ENCODE measurements around the gene TNNI3. TPM values are rescaled to one million over a fixed set of nuclear protein-coding genes. Genes with fewer than 3 reads are reported as not detected.

The TNNI3 gene
- total and polyA plus RNA-seq, 9 of the 15 experiments (the other 6 are each of a cell fraction or from before 2014, with no cell fraction given), result 4.7 to 158 (median 42.0) TPM

DNA sequence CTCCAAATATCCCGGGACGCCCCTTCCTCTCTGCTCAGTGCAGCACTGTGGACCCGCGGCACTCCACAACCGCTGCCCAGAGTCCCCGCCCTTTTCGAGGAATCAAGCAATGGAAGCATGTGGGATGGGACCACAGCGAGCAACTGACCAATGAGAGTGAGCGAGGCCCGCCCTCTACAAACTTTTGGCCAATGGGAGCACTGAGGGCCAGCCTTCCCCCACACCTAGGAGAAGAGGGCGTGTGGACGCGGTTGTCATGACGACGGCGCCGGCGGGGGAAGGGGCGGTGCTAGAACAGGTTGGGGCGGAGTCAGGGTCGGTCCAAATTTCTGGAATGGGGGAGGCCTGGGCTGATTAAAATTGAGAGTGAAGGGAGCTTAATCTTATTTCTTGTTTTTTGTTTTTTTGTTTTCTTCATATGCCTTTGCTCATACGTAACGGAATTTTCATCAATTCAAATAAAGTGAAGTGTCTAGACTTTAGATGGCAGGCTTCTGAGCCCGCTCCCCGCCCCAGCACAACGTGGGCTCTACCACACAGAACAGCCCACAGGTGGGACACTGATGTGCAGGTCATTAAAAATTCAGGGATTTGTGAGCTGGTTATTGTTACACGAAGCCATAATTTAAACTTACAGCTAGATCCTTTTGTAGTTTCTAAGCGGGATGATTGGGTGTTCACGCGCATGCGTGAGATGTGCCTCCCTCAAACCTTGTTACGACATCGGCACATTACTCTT lies 9.2 kb upstream of the TNNI3 start, which contains the start of gene DNAAF3 (continued):
- TF ChIP-seq SMC3 (conservative IDR thresholded peaks at IDR 0.05; ENCODE audit: insufficient read depth, low read depth, low read length), result no peak
- peak; percentile 98 for TF ChIP-seq TOE1 (IDR thresholded peaks at IDR 0.05; ENCODE audit: borderline replicate concordance)
- no peak for TF ChIP-seq TOE1 (CRISPR knock-in tag; IDR thresholded peaks at IDR 0.05; ENCODE audit: borderline replicate concordance, low read depth)
- TF ChIP-seq ZEB2 (IDR thresholded peaks at IDR 0.05), result peak; percentile 58; the same call in 1 of the 2 replicates
- TF ChIP-seq LCOR (CRISPR knock-in tag; IDR thresholded peaks at IDR 0.05), result peak; percentile 66; the same call in 1 of the 2 replicates
- peak; percentile 49; the same call in 1 of the 2 replicates for TF ChIP-seq PYGO2 (tag; IDR thresholded peaks at IDR 0.05)
- TF ChIP-seq RBM14 (IDR thresholded peaks at IDR 0.05; ENCODE audit: borderline replicate concordance, insufficient read depth, low read depth, low read length), result no peak
- TF ChIP-seq CBFB (CRISPR knock-in tag; IDR thresholded peaks at IDR 0.05), result no peak
- TF ChIP-seq SAFB2 (IDR thresholded peaks at IDR 0.05; ENCODE audit: borderline replicate concordance, low read depth, low read length, severe bottlenecking), result no peak
- TF ChIP-seq BRF1 (IDR thresholded peaks at IDR 0.05; ENCODE audit: borderline replicate concordance, extremely low read depth, insufficient read length), result no peak
- TF ChIP-seq, protein P1, sequence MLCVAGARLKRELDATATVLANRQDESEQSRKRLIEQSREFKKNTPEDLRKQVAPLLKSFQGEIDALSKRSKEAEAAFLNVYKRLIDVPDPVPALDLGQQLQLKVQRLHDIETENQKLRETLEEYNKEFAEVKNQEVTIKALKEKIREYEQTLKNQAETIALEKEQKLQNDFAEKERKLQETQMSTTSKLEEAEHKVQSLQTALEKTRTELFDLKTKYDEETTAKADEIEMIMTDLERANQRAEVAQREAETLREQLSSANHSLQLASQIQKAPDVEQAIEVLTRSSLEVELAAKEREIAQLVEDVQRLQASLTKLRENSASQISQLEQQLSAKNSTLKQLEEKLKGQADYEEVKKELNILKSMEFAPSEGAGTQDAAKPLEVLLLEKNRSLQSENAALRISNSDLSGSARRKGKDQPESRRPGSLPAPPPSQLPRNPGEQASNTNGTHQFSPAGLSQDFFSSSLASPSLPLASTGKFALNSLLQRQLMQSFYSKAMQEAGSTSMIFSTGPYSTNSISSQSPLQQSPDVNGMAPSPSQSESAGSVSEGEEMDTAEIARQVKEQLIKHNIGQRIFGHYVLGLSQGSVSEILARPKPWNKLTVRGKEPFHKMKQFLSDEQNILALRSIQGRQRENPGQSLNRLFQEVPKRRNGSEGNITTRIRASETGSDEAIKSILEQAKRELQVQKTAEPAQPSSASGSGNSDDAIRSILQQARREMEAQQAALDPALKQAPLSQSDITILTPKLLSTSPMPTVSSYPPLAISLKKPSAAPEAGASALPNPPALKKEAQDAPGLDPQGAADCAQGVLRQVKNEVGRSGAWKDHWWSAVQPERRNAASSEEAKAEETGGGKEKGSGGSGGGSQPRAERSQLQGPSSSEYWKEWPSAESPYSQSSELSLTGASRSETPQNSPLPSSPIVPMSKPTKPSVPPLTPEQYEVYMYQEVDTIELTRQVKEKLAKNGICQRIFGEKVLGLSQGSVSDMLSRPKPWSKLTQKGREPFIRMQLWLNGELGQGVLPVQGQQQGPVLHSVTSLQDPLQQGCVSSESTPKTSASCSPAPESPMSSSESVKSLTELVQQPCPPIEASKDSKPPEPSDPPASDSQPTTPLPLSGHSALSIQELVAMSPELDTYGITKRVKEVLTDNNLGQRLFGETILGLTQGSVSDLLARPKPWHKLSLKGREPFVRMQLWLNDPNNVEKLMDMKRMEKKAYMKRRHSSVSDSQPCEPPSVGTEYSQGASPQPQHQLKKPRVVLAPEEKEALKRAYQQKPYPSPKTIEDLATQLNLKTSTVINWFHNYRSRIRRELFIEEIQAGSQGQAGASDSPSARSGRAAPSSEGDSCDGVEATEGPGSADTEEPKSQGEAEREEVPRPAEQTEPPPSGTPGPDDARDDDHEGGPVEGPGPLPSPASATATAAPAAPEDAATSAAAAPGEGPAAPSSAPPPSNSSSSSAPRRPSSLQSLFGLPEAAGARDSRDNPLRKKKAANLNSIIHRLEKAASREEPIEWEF (CRISPR knock-in tag; IDR thresholded peaks at IDR 0.05), result no peak
- TF ChIP-seq NFE2 (IDR thresholded peaks at IDR 0.05; ENCODE audit: low read depth), result no peak
- TF ChIP-seq GATA2 (CRISPR knock-in tag; IDR thresholded peaks at IDR 0.05), result no peak
- TF ChIP-seq HDAC8 (tag; IDR thresholded peaks at IDR 0.05), result no peak
- TF ChIP-seq SNIP1 (IDR thresholded peaks at IDR 0.05; ENCODE audit: low read depth), result no peak
- TF ChIP-seq ARHGAP35 (IDR thresholded peaks at IDR 0.05; ENCODE audit: partially characterized antibody), result no peak
- TF ChIP-seq, protein P2, sequence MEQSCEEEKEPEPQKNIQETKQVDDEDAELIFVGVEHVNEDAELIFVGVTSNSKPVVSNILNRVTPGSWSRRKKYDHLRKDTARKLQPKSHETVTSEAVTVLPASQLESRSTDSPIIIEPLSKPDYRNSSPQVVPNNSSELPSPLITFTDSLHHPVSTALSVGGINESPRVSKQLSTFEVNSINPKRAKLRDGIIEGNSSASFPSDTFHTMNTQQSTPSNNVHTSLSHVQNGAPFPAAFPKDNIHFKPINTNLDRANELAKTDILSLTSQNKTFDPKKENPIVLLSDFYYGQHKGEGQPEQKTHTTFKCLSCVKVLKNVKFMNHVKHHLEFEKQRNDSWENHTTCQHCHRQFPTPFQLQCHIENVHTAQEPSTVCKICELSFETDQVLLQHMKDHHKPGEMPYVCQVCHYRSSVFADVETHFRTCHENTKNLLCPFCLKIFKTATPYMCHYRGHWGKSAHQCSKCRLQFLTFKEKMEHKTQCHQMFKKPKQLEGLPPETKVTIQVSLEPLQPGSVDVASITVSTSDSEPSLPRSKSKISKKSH (CRISPR knock-in tag; IDR thresholded peaks at IDR 0.05), result no peak
- TF ChIP-seq, protein P3, sequence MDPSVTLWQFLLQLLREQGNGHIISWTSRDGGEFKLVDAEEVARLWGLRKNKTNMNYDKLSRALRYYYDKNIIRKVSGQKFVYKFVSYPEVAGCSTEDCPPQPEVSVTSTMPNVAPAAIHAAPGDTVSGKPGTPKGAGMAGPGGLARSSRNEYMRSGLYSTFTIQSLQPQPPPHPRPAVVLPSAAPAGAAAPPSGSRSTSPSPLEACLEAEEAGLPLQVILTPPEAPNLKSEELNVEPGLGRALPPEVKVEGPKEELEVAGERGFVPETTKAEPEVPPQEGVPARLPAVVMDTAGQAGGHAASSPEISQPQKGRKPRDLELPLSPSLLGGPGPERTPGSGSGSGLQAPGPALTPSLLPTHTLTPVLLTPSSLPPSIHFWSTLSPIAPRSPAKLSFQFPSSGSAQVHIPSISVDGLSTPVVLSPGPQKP (CRISPR knock-in tag; IDR thresholded peaks at IDR 0.05), result no peak
- no peak for TF ChIP-seq XRCC4 (IDR thresholded peaks at IDR 0.05; ENCODE audit: extremely low read depth, insufficient read depth, insufficient read length)
- no peak for TF ChIP-seq RBM17 (IDR thresholded peaks at IDR 0.05; ENCODE audit: borderline replicate concordance, low read depth, low read length)
- no peak for TF ChIP-seq EZH2 (IDR thresholded peaks at IDR 0.05; ENCODE audit: borderline replicate concordance, low read depth, low read length)
